A549 (cell line): Measurements from ENCODE around the gene PSMB7. TPM values are rescaled to one million over a fixed set of nuclear protein-coding genes. Genes with fewer than 3 reads are reported as not detected.

Experiments
- ATAC-seq, 2 experiments: fragments of 200-7000 bp in 1 of 2; fragments of >200 bp in 1 of 2; cut with Nextera tagmentation in 1 of 2; cut with Tn5 transposase in 1 of 2; 3 replicates each; pipeline versions ENCODE4 v1.8.0 to v1.9.1; 2018 to 2020; ENCODE audit warnings: mild to moderate bottlenecking in 1 of 2, moderate library complexity in 1 of 2
- CTCF ChIA-PET: fragments of 300-600 bp; sonication (Branson Sonifier 250); formaldehyde crosslinking; extraction: SDS; loops from one replicate; lab custom pipeline; 2021; ENCODE audit warnings: antibody characterized with exemption, inconsistent platforms; lab: Yijun Ruan, JAX
- POLR2A ChIA-PET: fragments of 350-600 bp; formaldehyde crosslinking; extraction: SDS; loops from one replicate; lab custom pipeline; 2021; ENCODE audit warnings: antibody characterized with exemption, inconsistent platforms; lab: Yijun Ruan, JAX
- DNase-seq, 2 experiments: peaks; one replicate each; pipeline versions ENCODE4 v3.0.0 to v3.0.0-alpha.2; 2011 to 2016; ENCODE audit warnings: low read depth in 1 of 2, low spot score in 1 of 2
- FAIRE-seq: peaks from 2 replicates; lab custom pipeline; 2011; peaks lifted over from hg19 to GRCh38; lab: Jason Lieb, UNC
- H3K27ac ChIP-seq, 2 experiments: fragments of >200 bp; sonication (Bioruptor Twin); formaldehyde crosslinking; 3 replicates each; pipeline ENCODE4 v1.5.1; 2016 to 2017
- H3K4me1 ChIP-seq: fragments of >200 bp; sonication (Bioruptor Twin); formaldehyde crosslinking; 3 replicates; pipeline ENCODE4 v1.6.1; 2016
- H3K4me2 ChIP-seq: fragments of >200 bp; sonication (Bioruptor Twin); formaldehyde crosslinking; 3 replicates; pipeline ENCODE4 v1.6.1; 2016
- H3K4me3 ChIP-seq: fragments of >200 bp; sonication (Bioruptor Twin); formaldehyde crosslinking; 3 replicates; pipeline ENCODE4 v1.5.1; 2016
- H3K9me3 ChIP-seq: fragments of >200 bp; sonication (Bioruptor Twin); formaldehyde crosslinking; 3 replicates; pipeline ENCODE4 v1.6.1; 2016
- BCL3 ChIP-seq: fragments of >200 bp; sonication (Bioruptor Twin); formaldehyde crosslinking; IDR thresholded peaks from 3 replicates; pipeline ENCODE4 v1.6.1; 2016
- BHLHE40 ChIP-seq: IDR thresholded peaks from 2 replicates; pipeline ENCODE4 v1.6.1; 2012; ENCODE audit warnings: low read depth, low read length, inconsistent platforms
- CBX2 ChIP-seq: fragments of 200-600 bp; sonication (generic); IDR thresholded peaks from 2 replicates; pipeline ENCODE4 v1.6.1; 2016; ENCODE audit warnings: low read depth, mild to moderate bottlenecking, borderline replicate concordance
- CEBPB ChIP-seq, 2 experiments: fragments of >200 bp in 1 of 2; sonication (Bioruptor Twin) in 1 of 2; formaldehyde crosslinking in 1 of 2; IDR thresholded peaks; 2 replicates each; pipeline ENCODE4 v1.6.1; 2012 to 2016
- EHF ChIP-seq: fragments of 250-450 bp; sonication (Bioruptor Pico); IDR thresholded peaks from 2 replicates; pipeline ENCODE4 v1.5.0; 2020; ENCODE audit warnings: mild to moderate bottlenecking
- HES2 ChIP-seq: fragments of >200 bp; sonication (Bioruptor Twin); formaldehyde crosslinking; IDR thresholded peaks from 2 replicates; pipeline ENCODE4 v1.6.1; 2016
- HMGXB4 ChIP-seq: fragments of 250-450 bp; sonication (Bioruptor Pico); IDR thresholded peaks from 2 replicates; pipeline ENCODE4 v1.5.0; 2021; ENCODE audit warnings: mild to moderate bottlenecking, moderate library complexity, borderline replicate concordance
- KDM5A ChIP-seq: fragments of 200-600 bp; sonication (generic); IDR thresholded peaks from 2 replicates; pipeline ENCODE4 v1.6.1; 2016; ENCODE audit warnings: antibody characterized with exemption, mild to moderate bottlenecking
- MAX ChIP-seq: IDR thresholded peaks from 2 replicates; pipeline ENCODE4 v1.6.1; 2012
- MYC ChIP-seq: IDR thresholded peaks from 2 replicates; pipeline ENCODE4 v1.6.1; 2012; ENCODE audit warnings: mild to moderate bottlenecking, inconsistent platforms, low read length, improper control_type of control experiment, borderline replicate concordance
- NFE2L2 ChIP-seq: fragments of 150-350 bp; conservative IDR thresholded peaks from 2 replicates; pipeline ENCODE4 v1.6.1; 2014; ENCODE audit warnings: low read length
- NR3C1 ChIP-seq: fragments of >200 bp; sonication (Bioruptor Twin); formaldehyde crosslinking; IDR thresholded peaks from 3 replicates; pipeline ENCODE4 v1.6.1; 2017
- PBX3 ChIP-seq: IDR thresholded peaks from 2 replicates; pipeline ENCODE4 v1.6.1; 2012
- PHF8 ChIP-seq: fragments of 200-600 bp; sonication (generic); IDR thresholded peaks from 2 replicates; pipeline ENCODE4 v1.6.1; 2016; ENCODE audit warnings: low read depth, mild to moderate bottlenecking, antibody characterized with exemption, moderate library complexity, borderline replicate concordance
- REST ChIP-seq: fragments of 200-600 bp; sonication (generic); IDR thresholded peaks from 2 replicates; pipeline ENCODE4 v1.6.1; 2016; ENCODE audit warnings: antibody characterized with exemption, mild to moderate bottlenecking, moderate library complexity
- SREBF2 ChIP-seq: fragments of 450-650 bp; IDR thresholded peaks from 2 replicates; pipeline ENCODE4 v1.6.1; 2014; ENCODE audit warnings: mild to moderate bottlenecking, moderate library complexity
- TFCP2L1 ChIP-seq: fragments of 250-450 bp; sonication (Bioruptor Pico); IDR thresholded peaks from 2 replicates; pipeline ENCODE4 v1.5.0; 2021; ENCODE audit warnings: mild to moderate bottlenecking
- ZFP36 ChIP-seq: fragments of 450-650 bp; IDR thresholded peaks from 2 replicates; pipeline ENCODE4 v1.6.1; 2014; ENCODE audit warnings: borderline replicate concordance; ENCODE audit not compliant: partially characterized antibody
- ZNF302 ChIP-seq: fragments of 250-450 bp; sonication (Bioruptor Pico); IDR thresholded peaks from 2 replicates; pipeline ENCODE4 v1.9.0; 2021; ENCODE audit warnings: inconsistent platforms, mild to moderate bottlenecking, moderate library complexity
- ZSCAN20 ChIP-seq: fragments of 250-450 bp; sonication (Bioruptor Pico); IDR thresholded peaks from 2 replicates; pipeline ENCODE4 v1.8.0; 2022; ENCODE audit warnings: mild to moderate bottlenecking, moderate library complexity
- WGBS: methylation state at CpG from one replicate; pipeline ENCODE4 v1.1.6; 2017; ENCODE audit errors: missing lambda C conversion rate; 5-methylcytosine and 5-hydroxymethylcytosine counted together
- polyA plus RNA-seq, 4 experiments: library from polyadenylated mRNA; depleted of rRNA in 3 of 4; stranded (reverse); fragments of >200 nt; fragmentation: RNase III in 1 of 4; extraction: RNeasy Plus Mini Kit Qiagen cat#74134 plus additional on column Dnase treatment in 1 of 4; gene quantifications; 2 replicates in 3 of 4; 3 replicates in 1 of 4; pipeline ENCODE4 v1.2.3, GENCODE V29; 2011 to 2017

The PSMB7 gene
- polyA plus RNA-seq, 2 of the 4 experiments (the other 2 are of a cell fraction), result 332 to 418 TPM

- TF ChIP-seq ZNF302 (CRISPR knock-in tag) (no peak), TFCP2L1 (no peak), PBX3 (no peak), KDM5A (no peak), NR3C1 (no peak), ZSCAN20 (CRISPR knock-in tag) (no peak), CEBPB (IDR thresholded peaks at IDR 0.05) (no peak), EHF (no peak), HMGXB4 (CRISPR knock-in tag) (no peak), BHLHE40 (no peak), ZFP36 (no peak), CBX2 (no peak), BCL3 (no peak), REST (no peak), HES2 (no peak), MAX (no peak), SREBF2 (no peak), PHF8 (no peak), NFE2L2 (no peak), MYC (no peak)
- H3K4me2 ChIP-seq, result no peak overlapping the region
- ChIA-PET POLR2A (no interaction called here), CTCF (no interaction called here)
- no peaks in the 10 kb centered on the region for H3K9me3 ChIP-seq
- H3K4me3 ChIP-seq, result no peak overlapping the region
- 93% methylated on average over 4 of the region's 4 CpGs for WGBS
- H3K4me1 ChIP-seq, result 0 out of 3 replicates have a peak, but pooled peaks cover 3% of the 10 kb centered on the region
- no peak for DNase-seq
- no peak for FAIRE-seq
- ATAC-seq, result no peak
- no peak overlapping the region for H3K27ac ChIP-seq
Observed at GRCh38 chr9:124364141-124364540, 51.1 kb downstream of the PSMB7 start.
